ENCODE results near the gene SLC35G3.

DNA sequence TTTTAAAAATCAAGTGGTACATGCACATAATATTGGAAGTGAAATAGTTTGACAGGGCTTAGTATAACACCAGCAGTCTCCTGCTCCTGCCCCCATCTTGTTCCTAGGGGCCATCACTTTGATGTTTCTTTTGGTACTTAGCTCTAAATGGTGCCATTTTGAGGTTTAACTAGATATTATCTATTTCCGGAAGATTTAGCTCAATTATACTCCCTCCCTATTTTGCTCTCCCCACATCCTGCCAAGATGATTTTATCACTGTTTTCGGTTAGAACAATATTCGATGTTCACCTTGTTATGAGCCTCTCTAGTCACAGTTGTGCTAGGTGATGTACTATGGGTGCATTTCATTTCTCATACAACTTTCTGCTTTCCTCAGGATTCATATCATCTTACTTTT, 20.0 kb upstream of the SLC35G3 start:
- TF ChIP-seq, protein P1, sequence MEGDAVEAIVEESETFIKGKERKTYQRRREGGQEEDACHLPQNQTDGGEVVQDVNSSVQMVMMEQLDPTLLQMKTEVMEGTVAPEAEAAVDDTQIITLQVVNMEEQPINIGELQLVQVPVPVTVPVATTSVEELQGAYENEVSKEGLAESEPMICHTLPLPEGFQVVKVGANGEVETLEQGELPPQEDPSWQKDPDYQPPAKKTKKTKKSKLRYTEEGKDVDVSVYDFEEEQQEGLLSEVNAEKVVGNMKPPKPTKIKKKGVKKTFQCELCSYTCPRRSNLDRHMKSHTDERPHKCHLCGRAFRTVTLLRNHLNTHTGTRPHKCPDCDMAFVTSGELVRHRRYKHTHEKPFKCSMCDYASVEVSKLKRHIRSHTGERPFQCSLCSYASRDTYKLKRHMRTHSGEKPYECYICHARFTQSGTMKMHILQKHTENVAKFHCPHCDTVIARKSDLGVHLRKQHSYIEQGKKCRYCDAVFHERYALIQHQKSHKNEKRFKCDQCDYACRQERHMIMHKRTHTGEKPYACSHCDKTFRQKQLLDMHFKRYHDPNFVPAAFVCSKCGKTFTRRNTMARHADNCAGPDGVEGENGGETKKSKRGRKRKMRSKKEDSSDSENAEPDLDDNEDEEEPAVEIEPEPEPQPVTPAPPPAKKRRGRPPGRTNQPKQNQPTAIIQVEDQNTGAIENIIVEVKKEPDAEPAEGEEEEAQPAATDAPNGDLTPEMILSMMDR (IDR thresholded peaks at IDR 0.05; ENCODE audit: insufficient read depth, low read length): no peak
- TF ChIP-seq SPI1 (IDR thresholded peaks at IDR 0.05; ENCODE audit: borderline replicate concordance, low read depth) (no peak), POLR2AphosphoS5 (IDR thresholded peaks at IDR 0.05; ENCODE audit: low read depth) (no peak)

All from HL-60 (cell line).